ENCODE measurements around the gene AUP1.

Gene AUP1

GRCh38 chr2:74540291-74540690 is 10.8 kb upstream of the AUP1 start:
- TF ChIP-seq TCF4 (CRISPR knock-in tag; IDR thresholded peaks at IDR 0.05; ENCODE audit: borderline replicate concordance) = no peak
- no peak for TF ChIP-seq ESRRG (CRISPR knock-in tag; IDR thresholded peaks at IDR 0.05)
- TF ChIP-seq BACH2 (CRISPR knock-in tag; IDR thresholded peaks at IDR 0.05; ENCODE audit: borderline replicate concordance) = no peak
- no peak for TF ChIP-seq SNAI2 (CRISPR knock-in tag; IDR thresholded peaks at IDR 0.05)
- TF ChIP-seq, protein P1, sequence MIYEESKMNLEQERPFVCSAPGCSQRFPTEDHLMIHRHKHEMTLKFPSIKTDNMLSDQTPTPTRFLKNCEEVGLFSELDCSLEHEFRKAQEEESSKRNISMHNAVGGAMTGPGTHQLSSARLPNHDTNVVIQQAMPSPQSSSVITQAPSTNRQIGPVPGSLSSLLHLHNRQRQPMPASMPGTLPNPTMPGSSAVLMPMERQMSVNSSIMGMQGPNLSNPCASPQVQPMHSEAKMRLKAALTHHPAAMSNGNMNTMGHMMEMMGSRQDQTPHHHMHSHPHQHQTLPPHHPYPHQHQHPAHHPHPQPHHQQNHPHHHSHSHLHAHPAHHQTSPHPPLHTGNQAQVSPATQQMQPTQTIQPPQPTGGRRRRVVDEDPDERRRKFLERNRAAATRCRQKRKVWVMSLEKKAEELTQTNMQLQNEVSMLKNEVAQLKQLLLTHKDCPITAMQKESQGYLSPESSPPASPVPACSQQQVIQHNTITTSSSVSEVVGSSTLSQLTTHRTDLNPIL (CRISPR knock-in tag; IDR thresholded peaks at IDR 0.05; ENCODE audit: low read depth) = no peak
- no peak for TF ChIP-seq ZNF70 (CRISPR knock-in tag; IDR thresholded peaks at IDR 0.05)
- no peak for TF ChIP-seq ZNF8 (CRISPR knock-in tag; IDR thresholded peaks at IDR 0.05)
- no peak for TF ChIP-seq ARNTL (CRISPR knock-in tag; IDR thresholded peaks at IDR 0.05; ENCODE audit: borderline replicate concordance, low read depth)
- no peak for TF ChIP-seq ZC3H10 (CRISPR knock-in tag; IDR thresholded peaks at IDR 0.05)
- no peak for TF ChIP-seq ISL1 (CRISPR knock-in tag; IDR thresholded peaks at IDR 0.05)
- no peak for ATAC-seq

DNA sequence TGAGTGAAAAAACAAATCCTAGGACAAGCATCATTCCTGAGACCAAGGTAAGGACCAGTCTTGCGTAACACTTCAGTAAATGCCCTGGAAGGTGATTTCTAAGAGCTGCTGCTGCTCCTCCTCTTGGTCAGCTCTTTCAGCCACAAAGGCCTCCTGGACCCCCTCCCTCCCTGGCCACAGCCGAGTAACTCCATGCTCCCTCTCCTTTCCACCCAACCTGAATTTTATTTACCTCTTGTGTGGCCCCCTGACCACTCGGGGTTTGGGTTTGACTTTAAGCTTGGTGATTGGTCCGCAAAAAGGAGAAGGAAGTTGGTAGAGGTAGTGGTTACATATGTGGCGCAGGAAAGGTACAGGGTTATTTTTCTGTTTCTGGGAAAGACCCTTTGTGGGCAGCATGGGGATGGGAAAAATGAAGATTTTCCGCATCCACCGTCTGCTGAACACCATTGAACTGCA is 9.4 kb upstream of the AUP1 start:
- no peak for ATAC-seq
- no peak for TF ChIP-seq ISL1 (CRISPR knock-in tag; IDR thresholded peaks at IDR 0.05)
- TF ChIP-seq BACH2 (CRISPR knock-in tag; IDR thresholded peaks at IDR 0.05; ENCODE audit: borderline replicate concordance) = no peak
- TF ChIP-seq ZFP30 (CRISPR knock-in tag; IDR thresholded peaks at IDR 0.05) = no peak
- TF ChIP-seq TOX (CRISPR knock-in tag; IDR thresholded peaks at IDR 0.05; ENCODE audit: borderline replicate concordance) = no peak
- no peak for TF ChIP-seq ZFP3 (CRISPR knock-in tag; IDR thresholded peaks at IDR 0.05)
- TF ChIP-seq RARB (CRISPR knock-in tag; IDR thresholded peaks at IDR 0.05) = no peak
- TF ChIP-seq, protein P2, sequence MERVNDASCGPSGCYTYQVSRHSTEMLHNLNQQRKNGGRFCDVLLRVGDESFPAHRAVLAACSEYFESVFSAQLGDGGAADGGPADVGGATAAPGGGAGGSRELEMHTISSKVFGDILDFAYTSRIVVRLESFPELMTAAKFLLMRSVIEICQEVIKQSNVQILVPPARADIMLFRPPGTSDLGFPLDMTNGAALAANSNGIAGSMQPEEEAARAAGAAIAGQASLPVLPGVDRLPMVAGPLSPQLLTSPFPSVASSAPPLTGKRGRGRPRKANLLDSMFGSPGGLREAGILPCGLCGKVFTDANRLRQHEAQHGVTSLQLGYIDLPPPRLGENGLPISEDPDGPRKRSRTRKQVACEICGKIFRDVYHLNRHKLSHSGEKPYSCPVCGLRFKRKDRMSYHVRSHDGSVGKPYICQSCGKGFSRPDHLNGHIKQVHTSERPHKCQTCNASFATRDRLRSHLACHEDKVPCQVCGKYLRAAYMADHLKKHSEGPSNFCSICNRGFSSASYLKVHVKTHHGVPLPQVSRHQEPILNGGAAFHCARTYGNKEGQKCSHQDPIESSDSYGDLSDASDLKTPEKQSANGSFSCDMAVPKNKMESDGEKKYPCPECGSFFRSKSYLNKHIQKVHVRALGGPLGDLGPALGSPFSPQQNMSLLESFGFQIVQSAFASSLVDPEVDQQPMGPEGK (CRISPR knock-in tag; IDR thresholded peaks at IDR 0.05; ENCODE audit: borderline replicate concordance) = no peak
- TF ChIP-seq ZC3H10 (CRISPR knock-in tag; IDR thresholded peaks at IDR 0.05) = no peak
- TF ChIP-seq, protein P3, sequence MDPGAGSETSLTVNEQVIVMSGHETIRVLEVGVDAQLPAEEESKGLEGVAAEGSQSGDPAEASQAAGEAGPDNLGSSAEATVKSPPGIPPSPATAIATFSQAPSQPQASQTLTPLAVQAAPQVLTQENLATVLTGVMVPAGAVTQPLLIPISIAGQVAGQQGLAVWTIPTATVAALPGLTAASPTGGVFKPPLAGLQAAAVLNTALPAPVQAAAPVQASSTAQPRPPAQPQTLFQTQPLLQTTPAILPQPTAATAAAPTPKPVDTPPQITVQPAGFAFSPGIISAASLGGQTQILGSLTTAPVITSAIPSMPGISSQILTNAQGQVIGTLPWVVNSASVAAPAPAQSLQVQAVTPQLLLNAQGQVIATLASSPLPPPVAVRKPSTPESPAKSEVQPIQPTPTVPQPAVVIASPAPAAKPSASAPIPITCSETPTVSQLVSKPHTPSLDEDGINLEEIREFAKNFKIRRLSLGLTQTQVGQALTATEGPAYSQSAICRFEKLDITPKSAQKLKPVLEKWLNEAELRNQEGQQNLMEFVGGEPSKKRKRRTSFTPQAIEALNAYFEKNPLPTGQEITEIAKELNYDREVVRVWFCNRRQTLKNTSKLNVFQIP (CRISPR knock-in tag; IDR thresholded peaks at IDR 0.05; ENCODE audit: borderline replicate concordance, low read depth) = no peak
- no peak for TF ChIP-seq OSR1 (CRISPR knock-in tag; IDR thresholded peaks at IDR 0.05)
- no peak for TF ChIP-seq ZNF565 (CRISPR knock-in tag; conservative IDR thresholded peaks at IDR 0.05; ENCODE audit: low read depth)

DNA sequence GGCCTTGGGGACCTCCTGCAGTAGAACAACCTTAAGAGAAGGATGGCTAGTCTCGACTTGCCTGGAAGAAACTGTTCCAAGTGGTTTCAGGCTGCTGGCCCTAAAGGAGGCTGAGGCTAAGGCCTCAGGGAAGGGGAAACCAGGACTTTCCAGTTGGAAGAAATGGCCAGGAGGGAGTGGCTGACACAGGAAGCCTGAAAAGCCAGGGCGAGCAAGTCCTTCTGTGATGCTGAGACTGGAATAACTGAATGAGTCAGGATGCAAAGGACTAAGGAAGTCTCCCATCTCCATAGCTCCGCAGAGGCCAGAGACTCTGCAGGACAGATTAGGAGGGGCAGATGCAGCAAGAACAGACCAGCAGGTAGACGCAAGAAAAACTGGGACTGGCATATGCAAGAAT is 7.6 kb upstream of the AUP1 start:
- no peak for TF ChIP-seq ISL1 (CRISPR knock-in tag; IDR thresholded peaks at IDR 0.05)
- no peak for TF ChIP-seq CSRNP3 (CRISPR knock-in tag; IDR thresholded peaks at IDR 0.05)
- TF ChIP-seq ZNF8 (CRISPR knock-in tag; IDR thresholded peaks at IDR 0.05) = no peak
- no peak for TF ChIP-seq ZNF565 (CRISPR knock-in tag; conservative IDR thresholded peaks at IDR 0.05; ENCODE audit: low read depth)
- no peak for TF ChIP-seq ZC3H10 (CRISPR knock-in tag; IDR thresholded peaks at IDR 0.05)
- no peak for TF ChIP-seq ESRRG (CRISPR knock-in tag; IDR thresholded peaks at IDR 0.05)
- no peak for TF ChIP-seq RARB (CRISPR knock-in tag; IDR thresholded peaks at IDR 0.05)
- TF ChIP-seq ARNTL (CRISPR knock-in tag; IDR thresholded peaks at IDR 0.05; ENCODE audit: borderline replicate concordance, low read depth) = no peak
- no peak for TF ChIP-seq OSR1 (CRISPR knock-in tag; IDR thresholded peaks at IDR 0.05)
- ATAC-seq = no peak

- ATAC-seq = no peak; the same call in none of the 3 replicates
- no peak for TF ChIP-seq SNAI2 (CRISPR knock-in tag; IDR thresholded peaks at IDR 0.05)
- TF ChIP-seq, protein P2 (CRISPR knock-in tag; IDR thresholded peaks at IDR 0.05; ENCODE audit: borderline replicate concordance) = no peak
- TF ChIP-seq, protein P1 (CRISPR knock-in tag; IDR thresholded peaks at IDR 0.05; ENCODE audit: low read depth) = no peak
- TF ChIP-seq OSR1 (CRISPR knock-in tag; IDR thresholded peaks at IDR 0.05) = no peak
- no peak for TF ChIP-seq GLIS3 (CRISPR knock-in tag; IDR thresholded peaks at IDR 0.05)
- TF ChIP-seq ARNTL (CRISPR knock-in tag; IDR thresholded peaks at IDR 0.05; ENCODE audit: borderline replicate concordance, low read depth) = no peak
- no peak for TF ChIP-seq ESRRG (CRISPR knock-in tag; IDR thresholded peaks at IDR 0.05)
Observed at GRCh38 chr2:74536166-74536950, 6.9 kb upstream of the AUP1 start.

All from SK-N-SH treated with all-trans-retinoic acid at 6 μM for 48 hours (cell line).